Stromal cell of bone marrow (primary cell): Measurements from ENCODE around the gene TMEM218.
"Not testable (repeated sequence)": the region's sequence is repeated elsewhere in the genome, so short reads cannot be mapped to it uniquely, and the experiment has no call there.

Experiments
- DNase-seq: peaks from one replicate; pipeline ENCODE4 v3.0.0-alpha.2; 2012; ENCODE audit warnings: low read depth

The TMEM218 gene

GRCh38 chr11:125090151-125090550 is 21.3 kb downstream of the TMEM218 start:
- DNase-seq, result not testable (repeated sequence)

- DNase-seq, result not testable (repeated sequence)
These were observed 21.9 kb downstream of the TMEM218 start for GRCh38 chr11:125089481-125089880.

- no peak for DNase-seq
These were observed 22.6 kb downstream of the TMEM218 start for GRCh38 chr11:125088576-125089455.

- no peak for DNase-seq
These were observed 23.3 kb downstream of the TMEM218 start for GRCh38 chr11:125088123-125088522.

- DNase-seq, result no peak
These were observed 24.7 kb downstream of the TMEM218 start for GRCh38 chr11:125086633-125087296.

- no peak for DNase-seq
These were observed 25.9 kb downstream of the TMEM218 start for GRCh38 chr11:125085301-125086081.

GRCh38 chr11:125084761-125085231 is 26.6 kb downstream of the TMEM218 start:
- DNase-seq, result no peak

GRCh38 chr11:125084057-125084416 is 27.4 kb downstream of the TMEM218 start:
- no peak for DNase-seq

GRCh38 chr11:125083312-125084056 is 27.9 kb downstream of the TMEM218 start:
- DNase-seq, result no peak

- peak; percentile 56 for DNase-seq
These were observed 28.7 kb downstream of the TMEM218 start for GRCh38 chr11:125082611-125083311.

GRCh38 chr11:125082040-125082439 is 29.4 kb downstream of the TMEM218 start:
- no peak for DNase-seq

- no peak for DNase-seq
These were observed 30.2 kb downstream of the TMEM218 start for GRCh38 chr11:125081098-125081798.

GRCh38 chr11:125080531-125080911 is 30.9 kb downstream of the TMEM218 start:
- no peak for DNase-seq

- DNase-seq, result no peak
These were observed 31.4 kb downstream of the TMEM218 start for GRCh38 chr11:125079878-125080530.

- DNase-seq, result no peak
These were observed 32.1 kb downstream of the TMEM218 start for GRCh38 chr11:125079151-125079877.

GRCh38 chr11:125078516-125079140 is 32.8 kb downstream of the TMEM218 start:
- DNase-seq, result no peak

GRCh38 chr11:125078016-125078415 is 33.4 kb downstream of the TMEM218 start:
- DNase-seq, result no peak

- DNase-seq, result no peak
These were observed 35.0 kb downstream of the TMEM218 start for GRCh38 chr11:125076378-125076945.
